Thyroid gland (tissue), 4 donors: ENCODE data around the gene TMEM92. TPM values are rescaled to one million over a fixed set of nuclear protein-coding genes. Genes with fewer than 3 reads are reported as not detected.

Experiments
- DNase-seq, 2 donors: peaks; one replicate each; pipeline ENCODE4 v3.0.0-alpha.2; 2019
- H3K27ac ChIP-seq, 3 donors: fragments of 200-600 bp; sonication (generic); 1 replicate in 2 of 3; 2 replicates in 1 of 3; pipeline ENCODE4 v1.5.1; 2016 to 2019; ENCODE audit warnings: mild to moderate bottlenecking in 1 of 3, moderate library complexity in 1 of 3
- H3K27me3 ChIP-seq: fragments of 200-600 bp; sonication (generic); one replicate; pipeline ENCODE4 v1.5.1; 2019
- H3K36me3 ChIP-seq, 2 donors: fragments of 200-600 bp; sonication (generic); one replicate each; pipeline ENCODE4 v1.5.1; 2016 to 2019
- H3K4me1 ChIP-seq, 2 donors: fragments of 200-600 bp; sonication (generic); one replicate each; pipeline ENCODE4 v1.5.1; 2017 to 2019
- H3K4me3 ChIP-seq, 3 donors: fragments of 200-600 bp; sonication (generic); replicated peaks in 1 of 3; 1 replicate in 2 of 3; 2 replicates in 1 of 3; pipeline ENCODE4 v1.5.1; 2016; ENCODE audit warnings: mild to moderate bottlenecking in 1 of 3
- H3K9me3 ChIP-seq: fragments of 200-600 bp; sonication (generic); one replicate; pipeline ENCODE4 v1.5.1; 2017
- CTCF ChIP-seq, 6 experiments: fragments of 200-600 bp in 3 of 6; fragments of 450-650 bp in 3 of 6; sonication (generic) in 3 of 6; IDR thresholded peaks; one replicate each; pipeline ENCODE4 v1.5.1; 2016 to 2019; ENCODE audit warnings: antibody characterized with exemption in 6 of 6, mild to moderate bottlenecking in 2 of 6, inconsistent platforms in 1 of 6, moderate library complexity in 1 of 6
- POLR2A ChIP-seq, 2 donors: fragments of 450-650 bp; IDR thresholded peaks; one replicate each; pipeline ENCODE4 v1.6.1; 2017; ENCODE audit warnings: antibody characterized with exemption in 2 of 2, mild to moderate bottlenecking in 2 of 2, moderate library complexity in 1 of 2
- WGBS, 2 donors: methylation state at CpG; one replicate each; pipeline ENCODE4 v1.1.5; 2017; 5-methylcytosine and 5-hydroxymethylcytosine counted together
- intact Hi-C: fragments of 100-400 bp; cut with DNase I; formaldehyde crosslinking; loops from one replicate; pipeline ENCODE4 v1.15.1; 2023
- total RNA-seq, 4 donors: library from RNA; depleted of rRNA; stranded (reverse); fragments of >200 nt; gene quantifications; one replicate each; pipeline ENCODE4 v1.2.3, GENCODE V29; 2016

Gene TMEM92
- total RNA-seq, 4 donors from 2014 or later, result not detected

- Histone ChIP-seq H3K27ac (no peak overlapping the region), H3K9me3 (no peaks in the 10 kb centered on the region), H3K4me3 (no peak overlapping the region), H3K27me3 (no peaks in the 10 kb centered on the region), H3K36me3 (no peaks in the 10 kb centered on the region), H3K4me1 (peaks cover 0 to 8% of the 10 kb centered on the region in 2 donors)
- DNase-seq, result no peak
- 58 to 60% methylated on average over 1 of the region's 1 CpG for WGBS, 2 donors
- intact Hi-C loops, result loop anchor here (10.0 kb wide), 1 partner anchor 176 kb away; no protein-coding TSS in a partner anchor
- TF ChIP-seq POLR2A (IDR thresholded peaks at IDR 0.05), result no peak
Measured at GRCh38 chr17:50290933-50291332, 16.7 kb downstream of the TMEM92 start.

GRCh38 chr17:50292465-50292864 is 18.2 kb downstream of the TMEM92 start:
- Histone ChIP-seq H3K4me3 (no peak overlapping the region), H3K27me3 (no peaks in the 10 kb centered on the region), H3K36me3 (no peaks in the 10 kb centered on the region), H3K4me1 (peaks cover 0 to 8% of the 10 kb centered on the region in 2 donors), H3K27ac (no peak overlapping the region), H3K9me3 (no peaks in the 10 kb centered on the region)
- WGBS, 2 donors, result 78 to 90% methylated on average over 3 of the region's 3 CpGs
- TF ChIP-seq POLR2A (IDR thresholded peaks at IDR 0.05) (no peak), CTCF (IDR thresholded peaks at IDR 0.05) (no peak)
- no peak for DNase-seq
- intact Hi-C loops, result loop anchor here (10.0 kb wide), 1 partner anchor 178 kb away; no protein-coding TSS in a partner anchor

GRCh38 chr17:50295021-50295420 is 20.8 kb downstream of the TMEM92 start:
- Histone ChIP-seq H3K4me1 (peaks cover 0 to under 1% of the 10 kb centered on the region in 2 donors), H3K27me3 (no peaks in the 10 kb centered on the region), H3K36me3 (no peaks in the 10 kb centered on the region), H3K4me3 (no peak overlapping the region), H3K27ac (no peak overlapping the region), H3K9me3 (no peaks in the 10 kb centered on the region)
- WGBS, 2 donors, result 74 to 78% methylated on average over 4 of the region's 4 CpGs
- TF ChIP-seq POLR2A (IDR thresholded peaks at IDR 0.05), result no peak
- no peak for TF ChIP-seq CTCF (IDR thresholded peaks at IDR 0.05)
- DNase-seq, result no peak
- intact Hi-C loops, result loop anchor here (10.0 kb wide), 1 partner anchor 180 kb away; no protein-coding TSS in a partner anchor

- Histone ChIP-seq H3K27ac (no peak overlapping the region), H3K27me3 (no peaks in the 10 kb centered on the region), H3K4me1 (no peaks in the 10 kb centered on the region), H3K36me3 (no peaks in the 10 kb centered on the region), H3K4me3 (no peak overlapping the region), H3K9me3 (no peaks in the 10 kb centered on the region)
- WGBS, 2 donors, result 15 to 19% methylated on average over 7 of the region's 7 CpGs
- intact Hi-C loops, result loop anchor here (2.0 to 10.0 kb wide), 2 partner anchors 97 to 183 kb away; partner anchors contain the start of gene COL1A1
- TF ChIP-seq CTCF (IDR thresholded peaks at IDR 0.05) (peak; percentile 79 to 97 (median 92)), POLR2A (IDR thresholded peaks at IDR 0.05) (no peak)
- peak; percentile 76 to 83 for DNase-seq
Measured at GRCh38 chr17:50297407-50297865, 23.2 kb downstream of the TMEM92 start.

- no peak for TF ChIP-seq CTCF (IDR thresholded peaks at IDR 0.05)
- TF ChIP-seq POLR2A (IDR thresholded peaks at IDR 0.05), result no peak
- 70% methylated on average over 11 of the region's 11 CpGs for WGBS, 2 donors
- intact Hi-C loops, result loop anchor here (10.0 kb wide), 1 partner anchor 183 kb away; no protein-coding TSS in a partner anchor
- no peak for DNase-seq
- Histone ChIP-seq H3K4me1 (no peaks in the 10 kb centered on the region), H3K27ac (no peak overlapping the region), H3K36me3 (no peaks in the 10 kb centered on the region), H3K27me3 (no peaks in the 10 kb centered on the region), H3K4me3 (no peak overlapping the region), H3K9me3 (no peaks in the 10 kb centered on the region)
Measured at GRCh38 chr17:50298018-50298417, 23.8 kb downstream of the TMEM92 start.
